Lung (tissue), 12 donors: Measurements from ENCODE around the gene SV2B. TPM values are rescaled to one million over a fixed set of nuclear protein-coding genes. Genes with fewer than 3 reads are reported as not detected.

ENCODE experiments used
- ATAC-seq: fragments of 200-7000 bp; cut with Tn5 transposase; one replicate; pipeline ENCODE4 v1.9.1; 2020; ENCODE audit warnings: moderate number of reproducible peaks; ENCODE audit not compliant: insufficient read depth, low FRiP score
- DNase-seq, 3 donors: peaks; one replicate each; pipeline ENCODE4 v3.0.0-alpha.2; 2013 to 2017
- H3K27ac ChIP-seq, 2 donors: one replicate each; pipeline ENCODE4 v1.5.1; 2013; ENCODE audit warnings: mild to moderate bottlenecking in 2 of 2, moderate library complexity in 2 of 2, control low read depth in 1 of 2, inconsistent platforms in 1 of 2, low read depth in 1 of 2, low read length in 1 of 2
- H3K27me3 ChIP-seq, 3 donors: one replicate each; pipeline ENCODE4 v1.5.1; 2013; ENCODE audit warnings: low read length in 2 of 3; ENCODE audit not compliant: control insufficient read depth in 3 of 3, insufficient read depth in 3 of 3
- H3K36me3 ChIP-seq, 4 donors: one replicate each; pipeline ENCODE4 v1.5.1; 2013; ENCODE audit warnings: low read length in 4 of 4, mild to moderate bottlenecking in 1 of 4, moderate library complexity in 1 of 4; ENCODE audit not compliant: control insufficient read depth in 4 of 4, insufficient read depth in 4 of 4
- H3K4me1 ChIP-seq, 5 donors: one replicate each; pipeline ENCODE4 v1.5.1; 2013; ENCODE audit warnings: low read length in 5 of 5, mild to moderate bottlenecking in 2 of 5, moderate library complexity in 1 of 5; ENCODE audit not compliant: control insufficient read depth in 5 of 5, insufficient read depth in 5 of 5
- H3K4me3 ChIP-seq: one replicate; pipeline ENCODE4 v1.5.1; 2013; ENCODE audit warnings: mild to moderate bottlenecking, control low read depth, moderate library complexity
- H3K9ac ChIP-seq, 2 donors: one replicate each; pipeline ENCODE4 v1.5.1; 2013; ENCODE audit warnings: low read length in 2 of 2, control low read depth in 1 of 2; ENCODE audit not compliant: insufficient read depth in 1 of 2
- H3K9me3 ChIP-seq, 4 donors: one replicate each; pipeline ENCODE4 v1.5.1; 2013; ENCODE audit warnings: low read length in 3 of 4, mild to moderate bottlenecking in 1 of 4, moderate library complexity in 1 of 4; ENCODE audit not compliant: control insufficient read depth in 4 of 4, insufficient read depth in 3 of 4
- WGBS, 2 donors: extraction: QIAGEN DNeasy Blood & Tissue Kit; methylation state at CpG; one replicate each; pipeline ENCODE4 v1.1.7; 2013; 5-methylcytosine and 5-hydroxymethylcytosine counted together
- polyA plus RNA-seq, 2 donors: library from polyadenylated mRNA; stranded (reverse); fragments of 200-250 nt; gene quantifications; one replicate each; pipeline ENCODE4 v1.2.1, GENCODE V29; 2013
- total RNA-seq, 2 donors: library from RNA; depleted of rRNA in 1 of 2; stranded (reverse); fragments of >200 nt in 1 of 2; gene quantifications; one replicate each; pipeline ENCODE4 v1.2.1, GENCODE V29; 2014 to 2021
- TF ChIP-seq, protein P1 (sequence below): IDR thresholded peaks from 2 replicates; pipeline ENCODE4 v1.5.1; 2012; ENCODE audit warnings: mild to moderate bottlenecking; ENCODE audit errors: control extremely low read depth, extremely low read depth
- donor health status: control.
- donor health status: control.
- donor health status: Bipolar disorder and iron deficiency.
- donor health status: healthy.
- donor health status: DM: yes; HTN: yes; CAD: no.

The SV2B gene
- total and polyA plus RNA-seq, 4 donors = 0.12 to 2.8 (median 0.90) TPM

DNA sequence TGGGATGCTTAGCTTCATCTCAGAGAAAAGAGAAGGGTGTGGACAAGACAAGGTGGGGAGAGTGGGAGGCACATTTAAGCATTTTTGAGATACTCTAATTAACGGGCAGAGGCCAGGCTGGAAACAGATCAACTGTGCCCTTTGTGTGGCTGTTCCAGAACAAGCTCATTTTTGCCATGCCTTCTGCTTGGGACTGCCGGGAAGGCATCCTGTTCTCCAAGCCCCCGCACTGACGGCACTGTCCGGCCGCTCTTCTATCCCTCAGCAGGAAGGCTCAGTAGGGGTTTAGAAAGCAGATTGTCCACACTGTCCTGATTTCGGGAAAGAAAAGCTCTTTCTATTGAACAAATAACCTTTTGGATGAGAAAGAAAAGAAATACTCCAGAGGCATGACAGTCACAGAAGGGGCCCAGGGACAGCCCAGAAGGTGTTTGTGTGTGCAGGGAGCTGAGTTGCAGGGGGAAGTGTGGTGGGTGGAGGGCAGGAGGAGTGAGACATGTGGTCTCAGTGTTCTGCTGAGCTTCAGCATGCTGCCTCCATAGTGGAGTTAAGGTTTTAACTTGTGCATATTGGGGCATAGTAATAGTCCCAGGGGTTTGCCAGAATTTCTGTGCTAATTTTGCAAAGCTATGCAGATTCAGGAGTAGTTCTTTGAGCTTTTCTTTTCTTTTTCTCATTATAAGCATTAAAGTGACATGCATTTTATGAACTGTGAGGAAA lies 27.3 kb downstream of the SV2B start:
- Histone ChIP-seq H3K4me3 (no peak overlapping the region), H3K4me1 (no peaks in the 10 kb centered on the region), H3K9ac (no peak overlapping the region), H3K27me3 (peaks cover 0 to 6% (median 0%) of the 10 kb centered on the region in 3 donors), H3K36me3 (no peaks in the 10 kb centered on the region), H3K9me3 (no peaks in the 10 kb centered on the region), H3K27ac (no peak overlapping the region)
- no peak for ATAC-seq
- WGBS, 2 donors = 53 to 57% methylated on average over 7 of the region's 7 CpGs
- no peak for DNase-seq
- TF ChIP-seq, protein P1, sequence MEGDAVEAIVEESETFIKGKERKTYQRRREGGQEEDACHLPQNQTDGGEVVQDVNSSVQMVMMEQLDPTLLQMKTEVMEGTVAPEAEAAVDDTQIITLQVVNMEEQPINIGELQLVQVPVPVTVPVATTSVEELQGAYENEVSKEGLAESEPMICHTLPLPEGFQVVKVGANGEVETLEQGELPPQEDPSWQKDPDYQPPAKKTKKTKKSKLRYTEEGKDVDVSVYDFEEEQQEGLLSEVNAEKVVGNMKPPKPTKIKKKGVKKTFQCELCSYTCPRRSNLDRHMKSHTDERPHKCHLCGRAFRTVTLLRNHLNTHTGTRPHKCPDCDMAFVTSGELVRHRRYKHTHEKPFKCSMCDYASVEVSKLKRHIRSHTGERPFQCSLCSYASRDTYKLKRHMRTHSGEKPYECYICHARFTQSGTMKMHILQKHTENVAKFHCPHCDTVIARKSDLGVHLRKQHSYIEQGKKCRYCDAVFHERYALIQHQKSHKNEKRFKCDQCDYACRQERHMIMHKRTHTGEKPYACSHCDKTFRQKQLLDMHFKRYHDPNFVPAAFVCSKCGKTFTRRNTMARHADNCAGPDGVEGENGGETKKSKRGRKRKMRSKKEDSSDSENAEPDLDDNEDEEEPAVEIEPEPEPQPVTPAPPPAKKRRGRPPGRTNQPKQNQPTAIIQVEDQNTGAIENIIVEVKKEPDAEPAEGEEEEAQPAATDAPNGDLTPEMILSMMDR = no peak

DNA sequence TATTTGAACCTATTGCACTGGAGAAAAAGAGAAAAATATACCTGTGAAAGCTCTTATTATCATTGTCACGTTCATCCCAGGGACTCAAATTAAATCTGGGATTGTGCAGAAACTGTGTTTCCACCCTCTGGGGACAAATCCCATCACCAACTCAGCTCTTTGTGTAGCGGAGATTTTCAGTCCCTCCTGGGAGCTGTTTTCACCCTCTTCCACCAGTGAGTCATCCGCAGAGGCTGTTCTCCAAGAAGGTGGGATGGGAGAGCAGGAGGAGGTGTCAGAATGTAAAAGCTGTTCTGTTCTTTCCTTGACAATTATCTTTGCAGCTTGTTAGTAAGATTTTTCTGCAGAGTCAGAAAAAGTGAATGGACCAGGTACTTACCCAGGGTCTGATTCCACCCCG lies 28.0 kb downstream of the SV2B start:
- 80 to 93% methylated on average over 4 of the region's 4 CpGs for WGBS, 2 donors

DNA sequence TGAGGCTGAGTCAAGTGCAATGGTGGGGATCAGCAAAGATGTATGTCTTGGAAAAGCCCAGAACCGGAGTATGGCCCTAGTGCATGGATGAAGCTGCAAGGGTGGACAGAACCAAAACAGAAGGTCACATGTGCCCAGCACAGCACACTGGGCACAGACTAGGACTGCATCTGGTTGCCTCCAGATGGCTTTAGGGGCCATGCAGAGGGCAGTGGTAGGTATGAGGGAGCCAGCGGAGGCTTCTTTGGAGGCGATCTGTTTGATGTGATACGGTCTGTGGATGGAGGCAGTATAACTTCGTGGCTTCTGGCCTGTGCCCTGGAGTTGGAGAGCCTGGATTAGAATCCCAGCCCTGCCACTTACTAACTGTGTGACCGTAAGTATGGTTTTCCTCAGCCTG lies 29.4 kb downstream of the SV2B start:
- Histone ChIP-seq H3K27ac (no peak overlapping the region), H3K4me1 (no peaks in the 10 kb centered on the region), H3K9me3 (no peaks in the 10 kb centered on the region), H3K27me3 (peaks cover 0 to 9% (median 0%) of the 10 kb centered on the region in 3 donors), H3K4me3 (no peak overlapping the region), H3K36me3 (no peaks in the 10 kb centered on the region), H3K9ac (no peak overlapping the region)
- 92 to 93% methylated on average over 6 of the region's 6 CpGs for WGBS, 2 donors
- TF ChIP-seq, protein P1 = no peak
- no peak for DNase-seq
- ATAC-seq = no peak

More for the DNA sequence above, 28.0 kb downstream of the SV2B start:
- Histone ChIP-seq H3K4me1 (no peaks in the 10 kb centered on the region), H3K27ac (no peak overlapping the region), H3K36me3 (no peaks in the 10 kb centered on the region), H3K9me3 (no peaks in the 10 kb centered on the region), H3K9ac (no peak overlapping the region), H3K27me3 (peaks cover 0 to 7% (median 0%) of the 10 kb centered on the region in 3 donors), H3K4me3 (no peak overlapping the region)
- ATAC-seq (no peak), DNase-seq (no peak)
- TF ChIP-seq, protein P1 = no peak
